ENCODE measurements around the gene CD40.
"Not testable (repeated sequence)": the region's sequence is repeated elsewhere in the genome, so short reads cannot be mapped to it uniquely, and the experiment has no call there.

Gene CD40

DNA sequence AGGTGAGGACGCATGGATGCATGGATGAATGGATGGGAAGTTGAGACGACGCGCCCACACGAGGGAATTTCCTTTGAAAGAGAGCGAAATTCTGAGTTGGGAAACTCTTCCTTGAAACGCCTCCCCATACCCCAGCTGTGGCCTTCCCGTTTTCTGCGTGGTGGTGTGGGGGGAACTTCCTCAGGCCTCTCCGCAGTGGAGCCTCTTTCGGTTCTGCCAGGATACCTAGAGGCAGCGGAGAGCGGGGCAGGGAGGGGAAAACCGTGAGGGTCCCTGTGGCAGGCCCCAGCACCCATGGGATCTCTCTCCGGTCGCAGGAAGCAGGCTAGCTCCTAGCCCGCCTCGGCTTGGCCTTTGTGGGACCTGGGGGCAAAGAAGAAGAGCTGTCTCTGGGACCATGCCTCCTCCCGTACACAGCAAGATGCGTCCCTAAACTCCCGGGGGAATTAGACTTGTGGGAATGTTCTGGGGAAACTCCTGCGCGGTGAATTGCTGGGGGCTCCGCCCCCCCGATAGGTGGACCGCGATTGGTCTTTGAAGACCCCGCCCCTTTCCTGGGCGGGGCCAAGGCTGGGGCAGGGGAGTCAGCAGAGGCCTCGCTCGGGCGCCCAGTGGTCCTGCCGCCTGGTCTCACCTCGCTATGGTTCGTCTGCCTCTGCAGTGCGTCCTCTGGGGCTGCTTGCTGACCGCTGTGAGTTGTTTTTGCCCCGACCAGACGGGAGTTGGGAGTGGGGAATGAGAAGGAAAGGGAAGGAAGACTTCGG lies at the start of gene CD40:
CD40 (plus strand) TSS at position 611 of the 764 bp plus-strand sequence; CDS start at position 641, 30 bp downstream.
- peak; percentile 72 for DNase-seq

DNA sequence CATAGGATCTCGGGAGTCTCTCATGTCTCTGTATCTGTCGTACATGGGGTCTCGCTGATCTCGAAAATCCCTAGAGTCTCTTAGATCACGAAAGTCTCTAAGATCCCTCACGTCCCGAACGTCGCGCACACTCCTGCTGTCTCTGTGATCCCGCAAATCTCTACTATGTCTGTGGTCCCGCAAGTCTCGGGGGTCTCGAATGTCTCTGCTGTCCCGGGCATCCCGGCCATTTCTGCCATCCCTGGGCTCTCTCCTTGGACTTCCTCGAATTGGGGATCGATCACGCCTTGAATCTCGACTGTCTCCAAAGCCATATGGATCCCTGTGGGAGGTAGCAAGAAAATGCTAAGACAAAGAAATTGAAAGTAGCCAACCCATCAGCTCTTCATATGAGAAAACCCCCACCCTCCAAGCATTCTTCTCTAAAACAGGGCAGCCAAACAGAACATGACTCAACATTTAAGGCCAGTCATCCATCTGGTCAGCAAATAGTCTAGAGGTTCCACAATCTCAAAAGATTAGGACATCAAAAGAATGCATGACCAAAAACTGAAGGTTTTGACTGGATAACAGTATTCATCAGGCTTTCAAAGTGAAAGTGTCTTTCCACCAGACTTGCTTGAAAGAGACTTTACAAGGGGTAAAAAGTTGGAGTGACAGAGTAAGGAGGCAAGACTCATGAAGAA lies 47.8 kb upstream of the CD40 start:
- DNase-seq, result no peak

DNA sequence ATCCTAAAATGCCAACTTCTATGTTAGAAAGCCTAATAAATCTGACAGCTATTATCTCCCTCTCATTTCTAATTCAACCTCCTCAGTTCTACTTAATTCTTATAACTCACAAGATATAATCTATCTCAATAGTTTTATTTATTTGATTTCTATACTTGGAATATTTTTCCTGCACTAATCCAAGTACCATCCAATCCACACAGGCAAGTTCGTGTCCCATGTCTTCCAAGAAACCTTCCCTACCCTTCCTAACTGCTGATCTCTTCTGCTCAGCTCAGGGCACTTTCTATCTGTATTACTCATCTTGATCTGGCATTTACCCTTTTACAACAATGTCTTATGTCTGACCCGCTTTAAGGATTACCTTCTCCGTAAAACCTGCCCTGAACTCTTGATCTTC lies 46.5 kb upstream of the CD40 start:
- DNase-seq, result no peak

DNA sequence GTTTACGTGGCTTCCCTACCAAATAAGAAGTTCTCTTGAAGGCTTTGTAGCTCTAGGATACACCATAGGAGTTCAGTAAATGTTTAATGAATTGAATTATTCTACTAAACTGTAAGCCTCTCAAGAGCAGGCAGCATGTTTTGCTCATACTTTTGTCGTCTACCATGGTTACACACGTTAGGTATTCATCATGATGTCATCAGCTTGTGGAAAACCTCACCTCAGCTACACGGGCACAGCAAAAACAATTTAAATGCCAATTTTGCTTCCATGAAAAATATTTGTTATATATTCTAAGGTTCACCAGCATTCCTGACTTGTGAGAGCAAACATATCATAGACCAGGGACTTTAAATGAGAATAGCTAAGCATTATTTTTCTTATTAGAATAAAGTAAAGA lies 45.1 kb upstream of the CD40 start:
- DNase-seq, result no peak

DNA sequence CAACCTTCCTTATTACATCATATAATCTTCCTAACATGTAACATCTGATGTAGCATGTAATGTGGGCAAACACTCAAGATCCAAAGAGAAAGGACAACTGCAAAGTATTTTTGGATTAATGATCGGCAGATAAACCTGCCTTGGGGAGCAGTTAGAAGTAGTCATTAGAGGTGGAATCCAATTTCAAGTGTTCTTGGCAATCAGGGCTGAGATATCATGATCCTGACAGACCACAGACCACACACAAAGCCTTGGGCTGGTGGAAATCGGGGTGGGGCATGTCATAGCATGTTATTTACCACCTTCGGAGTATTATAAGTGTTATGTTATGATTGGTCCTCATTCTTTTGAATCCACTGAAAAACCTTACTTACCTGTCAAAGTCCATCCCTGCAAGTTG lies 44.7 kb upstream of the CD40 start:
- DNase-seq, result no peak

DNA sequence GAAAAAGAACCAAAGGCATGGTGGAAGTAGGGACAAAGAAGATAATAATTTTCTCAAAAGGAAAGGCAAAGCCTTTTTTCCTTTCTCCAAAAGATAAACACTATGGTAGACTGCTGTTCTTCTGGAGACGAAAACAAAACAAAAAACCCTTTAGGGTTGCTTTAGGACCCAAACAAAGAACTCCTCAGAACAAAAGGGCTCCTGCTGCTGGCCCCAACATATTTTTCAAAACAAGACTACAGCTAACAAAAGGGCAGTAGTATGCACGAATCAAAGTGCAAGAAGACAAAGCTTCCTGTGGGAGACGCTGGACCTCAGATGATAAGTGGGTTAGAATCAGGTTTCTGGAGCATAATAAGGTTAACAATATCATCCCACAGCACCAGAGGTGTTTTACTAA lies 44.1 kb upstream of the CD40 start:
- DNase-seq, result no peak

DNA sequence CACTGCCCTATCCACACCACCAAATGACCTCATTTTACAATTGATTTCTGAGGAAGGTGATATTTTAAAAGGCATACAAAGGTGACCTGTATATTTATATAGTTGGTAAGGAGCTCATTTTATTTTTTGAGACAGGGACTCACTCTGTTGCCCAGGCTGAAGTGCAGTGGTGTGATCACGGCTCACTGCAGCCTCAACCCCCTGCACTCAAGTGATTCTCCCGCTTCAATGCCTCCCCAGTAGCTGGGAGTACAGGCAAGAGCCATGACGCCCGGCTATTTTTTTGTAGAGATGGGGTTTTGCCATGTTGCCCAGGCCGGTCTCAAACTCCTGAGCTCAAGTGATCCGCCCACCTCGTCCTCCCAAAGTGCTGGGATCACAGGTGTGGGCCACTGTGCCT lies 41.3 kb upstream of the CD40 start:
- no peak for DNase-seq

DNA sequence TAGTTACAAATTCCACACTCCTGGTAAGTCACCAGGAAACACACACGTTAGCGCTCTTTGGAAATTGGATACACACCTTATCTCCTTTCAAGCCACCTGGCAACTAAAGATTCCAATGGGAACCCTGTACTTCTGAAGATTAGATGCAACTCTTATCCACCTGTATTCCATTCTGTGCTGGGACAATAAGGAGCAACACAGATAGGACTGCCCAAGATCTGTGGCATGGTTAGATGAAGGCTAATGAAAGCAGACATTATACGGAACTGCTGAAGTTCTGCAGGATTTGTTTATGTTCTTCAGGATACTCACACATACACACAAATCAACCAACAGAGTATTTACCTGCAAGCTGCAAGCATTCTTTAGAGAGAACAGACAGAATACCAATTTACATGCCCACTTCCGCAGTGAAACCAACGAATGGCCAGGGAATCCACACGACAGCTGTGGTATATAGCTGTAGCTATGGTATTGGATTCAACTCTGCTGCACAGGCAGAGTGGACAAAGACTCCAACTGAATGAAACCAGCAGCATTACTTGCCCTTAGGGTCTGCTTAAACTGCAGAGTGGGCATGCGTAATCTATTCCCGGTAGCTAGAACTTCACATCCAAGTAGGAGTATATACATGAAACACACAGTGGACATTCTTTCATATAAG lies 40.3 kb upstream of the CD40 start:
- DNase-seq, result no peak

DNA sequence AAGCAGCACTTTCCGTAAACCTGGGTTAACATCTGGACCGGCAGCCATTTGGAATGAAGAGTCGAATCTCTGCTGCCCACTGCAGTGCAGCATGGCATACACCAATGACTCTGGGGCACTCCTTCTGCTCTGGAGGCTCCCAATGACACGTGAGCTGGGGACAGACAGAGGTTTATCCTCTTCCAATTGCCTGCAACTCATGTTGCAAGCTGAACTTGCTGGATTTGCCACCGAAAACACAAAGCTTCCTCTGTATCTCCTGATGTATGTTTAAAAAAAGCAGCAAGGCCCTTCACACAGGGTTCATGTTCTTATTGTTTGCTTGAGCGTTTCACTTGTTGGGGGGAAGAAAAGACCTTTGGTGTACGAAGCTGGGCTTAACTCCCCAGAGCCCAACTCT lies 39.2 kb upstream of the CD40 start:
- no peak for DNase-seq

DNA sequence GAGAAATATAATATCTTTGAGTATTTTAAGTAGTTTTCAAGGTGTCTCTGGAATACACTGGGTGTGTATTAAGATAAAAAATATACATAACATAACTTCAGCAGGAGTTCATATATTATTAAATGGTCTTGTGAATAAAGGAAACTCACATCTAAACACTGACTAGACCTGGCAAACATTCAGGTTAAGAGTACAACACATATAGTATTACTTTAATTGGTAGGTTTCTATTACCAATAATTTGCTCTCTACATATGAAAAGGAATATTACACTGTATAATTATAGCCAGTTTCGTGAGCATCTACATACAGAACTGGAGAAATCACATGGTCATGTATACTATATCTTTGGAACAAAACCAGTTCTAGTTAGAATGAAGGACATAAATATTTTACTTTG lies 37.0 kb upstream of the CD40 start:
- DNase-seq, result no peak

DNA sequence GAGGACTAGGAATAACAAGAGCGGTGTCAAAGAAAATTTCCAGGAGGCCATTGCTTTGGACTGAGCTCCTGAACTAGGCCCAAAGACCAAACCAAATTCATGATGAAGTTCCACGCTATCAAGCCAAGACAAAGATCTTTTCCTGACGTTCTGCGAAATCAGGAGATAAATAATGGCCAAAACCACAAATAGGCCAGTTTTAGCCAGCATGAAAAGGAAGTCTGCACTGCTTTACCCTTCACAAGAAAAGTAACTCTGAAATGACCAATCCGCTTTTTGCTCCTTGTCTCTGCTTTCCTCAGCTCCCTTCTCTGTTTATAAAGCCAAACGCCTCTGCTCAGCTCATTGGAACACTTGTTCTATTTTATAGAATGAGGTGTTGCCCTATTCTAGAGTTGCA lies 35.0 kb upstream of the CD40 start:
- DNase-seq, result no peak

DNA sequence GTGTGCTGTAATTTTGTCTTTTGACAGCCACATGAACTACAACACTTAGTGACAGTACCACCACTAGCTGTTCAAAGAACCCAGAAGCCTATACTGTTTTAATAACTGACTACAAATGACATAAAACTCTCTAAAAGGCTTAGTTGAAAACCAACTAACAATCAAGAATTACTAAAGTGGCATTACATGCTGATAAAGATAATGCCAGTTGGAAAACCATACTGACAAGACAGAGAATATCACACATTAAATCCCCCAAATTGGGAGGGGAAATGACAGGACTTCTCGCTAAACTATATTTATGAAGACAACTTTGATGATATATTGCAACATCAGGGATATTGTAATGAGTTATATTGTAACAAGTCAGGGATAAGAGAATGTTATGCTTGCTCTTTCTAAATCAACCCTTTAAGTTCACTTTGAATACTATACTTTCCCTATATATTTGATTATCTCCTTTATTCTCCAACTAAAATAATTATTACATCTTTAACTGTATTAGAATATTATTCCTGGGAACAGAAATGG lies 34.5 kb upstream of the CD40 start:
- no peak for DNase-seq

DNA sequence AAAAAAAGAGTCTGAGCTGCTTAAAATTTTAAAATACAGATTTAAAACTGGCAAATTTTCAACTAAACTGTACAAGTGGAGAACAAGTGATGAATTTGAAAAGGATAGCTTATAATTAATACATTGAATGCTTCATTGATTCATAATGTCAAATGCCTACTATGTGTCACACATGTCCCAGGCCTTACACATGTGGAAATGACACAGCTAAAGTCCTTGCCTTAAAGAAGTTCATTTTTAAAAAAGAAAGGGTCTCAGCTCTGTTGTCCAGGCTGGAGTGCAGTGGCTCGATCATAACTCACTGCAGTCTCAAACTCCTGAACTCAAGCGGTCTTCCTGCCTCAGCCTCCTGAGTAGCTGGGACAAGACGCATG lies 33.3 kb upstream of the CD40 start:
- DNase-seq, result no peak

DNA sequence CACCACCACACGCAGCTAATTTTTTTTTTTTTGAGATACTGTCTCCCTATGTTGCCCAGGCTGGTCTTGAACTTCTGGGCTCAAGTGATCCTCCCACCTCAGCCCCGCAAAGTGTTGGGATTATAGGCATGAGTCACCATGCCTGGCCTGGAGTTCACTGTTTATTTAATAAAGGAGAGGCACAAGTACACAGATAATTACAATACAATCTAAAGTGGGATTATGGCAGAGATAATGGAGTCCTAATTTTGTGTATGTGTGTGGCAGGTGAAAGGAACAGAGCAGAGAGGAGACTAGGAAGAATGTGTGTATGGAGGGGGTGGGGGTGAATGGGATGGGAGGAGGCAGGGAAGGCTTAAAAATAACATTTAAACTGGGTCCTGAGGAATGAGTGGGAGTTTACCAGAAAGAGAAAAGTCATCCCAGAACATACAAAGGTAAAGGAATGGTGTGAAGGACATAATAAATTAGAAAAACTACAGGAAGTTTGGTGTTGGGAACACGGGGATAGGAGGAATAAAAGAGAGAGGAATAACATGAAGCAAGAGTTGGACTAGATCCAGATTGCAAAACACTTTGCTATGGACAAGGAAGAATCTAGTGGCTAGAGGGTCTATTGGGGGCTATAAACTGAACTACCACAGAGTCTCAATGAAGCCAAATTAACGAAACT lies 32.8 kb upstream of the CD40 start:
- no peak for DNase-seq

DNA sequence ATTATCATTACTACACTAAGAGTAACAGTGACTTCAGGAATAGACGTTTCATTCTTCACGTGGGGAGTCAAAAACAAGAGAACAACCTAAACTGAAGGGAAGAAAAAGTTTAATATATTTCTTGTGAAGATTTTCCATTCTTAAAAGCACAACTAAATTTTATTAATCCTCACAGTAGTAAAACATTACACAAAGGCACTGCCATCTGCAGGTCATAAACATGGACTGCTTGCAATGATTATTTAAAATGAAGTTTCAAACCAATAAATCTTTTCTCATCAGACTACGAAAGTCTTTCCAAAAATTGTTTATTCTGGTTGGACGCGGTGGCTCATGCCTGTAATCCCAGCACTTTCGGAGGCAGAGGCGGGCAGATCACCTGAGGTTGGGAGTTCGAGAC lies 31.0 kb upstream of the CD40 start:
- no peak for DNase-seq

DNA sequence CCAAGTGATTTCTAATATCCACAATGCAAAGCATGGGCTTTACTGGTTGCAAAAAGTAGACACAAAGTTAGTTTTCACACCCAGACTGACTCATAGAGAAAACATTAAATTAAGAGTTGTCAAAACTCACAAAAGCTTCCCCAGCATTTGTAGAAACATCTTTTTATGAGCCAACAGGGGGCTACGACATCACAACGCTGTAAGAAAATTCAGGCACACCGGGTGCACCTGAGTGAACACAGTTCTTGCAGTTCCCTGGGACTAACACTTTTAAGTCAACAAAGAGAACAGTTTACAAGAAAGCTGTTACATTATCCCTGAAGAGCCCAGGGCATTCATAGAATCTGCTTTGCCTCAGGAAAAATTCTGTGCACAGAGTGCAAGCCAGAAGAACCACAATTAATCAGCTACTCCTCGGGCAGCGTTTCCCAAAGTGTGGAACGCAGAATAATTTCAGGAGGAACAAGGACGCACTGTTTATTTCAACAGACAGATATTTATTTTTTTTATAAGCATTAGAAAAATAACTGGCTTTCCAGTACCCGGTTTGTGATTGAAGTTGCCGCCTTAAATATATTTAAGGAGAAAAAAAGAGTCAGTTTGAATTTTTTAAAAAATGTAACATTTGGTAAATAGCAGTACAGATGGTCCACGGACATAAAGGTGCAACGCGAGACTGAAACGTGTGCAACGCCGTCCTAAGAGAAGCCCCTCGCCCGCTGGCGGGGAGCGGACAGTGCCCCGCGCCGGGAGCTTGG lies 29.5 kb upstream of the CD40 start:
- no peak for DNase-seq

DNA sequence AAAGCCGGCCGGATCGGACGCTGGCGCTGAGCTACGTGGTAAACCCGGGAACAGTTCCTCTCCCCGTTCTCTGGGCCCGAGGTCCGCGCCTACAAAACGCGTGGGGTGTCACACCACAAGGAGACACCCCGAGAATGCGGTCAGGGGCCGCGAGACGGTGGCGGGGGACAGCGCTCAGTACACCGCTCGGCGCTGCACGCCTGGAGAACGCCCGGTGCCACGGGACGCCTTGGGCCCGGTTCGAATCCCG lies 29.0 kb upstream of the CD40 start:
- DNase-seq, result no peak

DNA sequence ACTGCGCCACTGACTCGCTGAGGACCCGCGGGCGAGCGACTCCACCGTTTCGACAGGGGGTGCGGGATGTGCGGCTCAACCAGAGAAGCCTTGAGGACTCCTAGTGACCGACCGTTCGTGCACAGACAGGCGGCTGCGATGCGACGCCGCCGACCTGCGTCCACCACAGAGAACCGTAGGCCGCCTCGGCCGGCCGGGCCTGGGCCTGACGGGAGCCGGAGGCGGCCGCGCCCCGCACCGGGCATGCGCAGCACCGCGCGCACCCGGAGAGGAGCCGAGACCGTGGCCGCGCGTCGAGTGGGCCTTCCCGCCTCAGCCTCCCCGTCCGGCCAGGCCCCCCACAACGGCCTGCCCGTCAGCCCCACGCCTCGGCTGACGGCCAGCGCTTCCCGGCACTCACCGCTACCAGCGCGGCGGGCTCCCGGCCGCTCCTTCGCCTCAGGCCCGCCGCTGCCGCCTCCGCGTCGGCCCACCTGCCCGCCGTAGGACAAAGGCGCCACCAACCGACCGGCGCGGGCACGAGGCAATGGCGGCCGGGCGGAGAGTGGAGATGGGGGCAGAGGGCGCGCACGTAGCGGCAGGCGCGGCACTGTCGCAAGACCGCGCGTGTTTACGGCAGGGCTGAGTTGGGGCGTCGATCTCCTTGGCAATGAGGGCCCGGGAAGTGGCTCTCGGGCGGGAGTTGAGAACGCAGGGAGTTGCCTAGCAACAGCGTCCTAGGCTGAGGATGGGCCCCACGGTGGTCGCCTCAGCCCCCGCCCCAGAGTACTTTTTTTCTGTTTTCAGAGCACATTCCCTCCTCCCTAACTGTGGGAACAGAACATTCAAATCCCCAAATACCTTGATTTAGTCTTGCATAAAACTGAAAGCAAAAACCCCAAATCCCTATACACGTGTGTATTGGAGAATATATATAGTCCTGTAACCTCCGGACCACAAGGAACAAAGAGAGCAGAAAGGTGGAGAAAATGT lies 28.4 kb upstream of the CD40 start, which contains the start of gene NCOA5:
NCOA5 (minus strand) TSS at position 546 of the 972 bp plus-strand sequence. CDS start 10,538 bp downstream, outside the sequence.
- peak; percentile 93 for DNase-seq

DNA sequence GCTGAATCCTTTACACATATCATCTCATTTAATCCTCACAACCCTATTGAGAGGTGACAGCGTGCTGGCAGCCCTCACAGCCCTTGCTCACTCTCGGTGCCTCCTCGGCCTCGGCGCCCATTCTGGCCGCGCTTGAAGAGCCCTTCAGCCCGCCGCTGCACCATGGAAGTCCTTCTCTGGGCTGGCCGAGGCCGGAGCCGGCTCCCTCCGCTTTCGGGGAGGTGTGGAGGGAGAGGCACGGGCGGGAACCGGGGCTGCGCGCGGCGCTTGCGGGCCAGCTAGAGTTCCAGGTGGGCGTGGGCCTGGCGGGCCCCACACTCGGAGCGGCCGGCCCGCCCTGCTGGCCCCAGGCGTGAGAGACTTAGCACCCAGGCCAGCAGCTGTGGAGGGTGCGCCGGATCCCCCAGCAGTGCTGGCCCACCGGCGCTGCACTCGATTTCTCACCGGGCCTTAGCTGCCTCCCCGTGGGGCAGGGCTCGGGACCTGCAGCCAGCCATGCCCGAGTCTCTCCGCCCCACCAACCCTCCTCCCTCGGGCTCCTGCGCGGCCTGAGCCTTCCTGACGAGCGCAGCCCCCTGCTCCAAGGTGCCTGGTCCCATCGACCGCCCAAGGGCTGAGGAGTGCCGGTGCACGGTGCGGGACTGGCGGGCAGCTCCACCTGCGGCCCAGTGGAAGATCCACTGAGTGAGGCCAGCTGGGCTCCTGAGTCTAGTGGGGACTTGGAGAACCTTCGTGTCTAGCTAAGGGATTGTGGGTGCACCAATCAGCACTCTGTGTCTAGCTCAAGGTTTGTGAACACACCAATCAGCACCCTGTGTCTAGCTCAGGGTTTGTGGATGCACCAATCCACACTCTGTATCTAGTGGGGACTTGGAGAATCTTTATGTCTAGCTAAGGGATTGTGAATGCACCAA lies 26.2 kb upstream of the CD40 start:
- DNase-seq, result not testable (repeated sequence)

DNA sequence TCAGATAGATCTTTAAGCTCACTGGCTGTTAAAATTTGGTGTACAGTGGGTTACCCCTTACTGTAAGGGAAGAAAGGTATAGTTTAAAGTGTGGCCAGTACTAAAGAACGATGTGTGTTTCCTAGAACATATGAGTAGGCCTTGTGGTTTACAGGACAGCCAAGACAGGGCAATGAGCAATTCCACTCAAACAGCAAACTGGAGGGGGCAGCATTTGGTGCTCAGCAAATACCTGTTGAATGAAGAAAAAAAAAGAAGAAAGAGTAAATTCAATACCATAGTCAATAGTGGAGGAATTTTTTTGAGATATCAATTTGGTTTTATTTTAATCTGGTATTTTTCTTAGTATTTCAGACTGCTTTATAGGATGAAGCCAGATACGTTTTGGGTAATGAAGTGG lies 24.6 kb upstream of the CD40 start:
- no peak for DNase-seq

Data from stimulated activated CD4-positive, alpha-beta T cell treated with anti-CD3 and anti-CD28 coated beads, Interleukin-12 subunit alpha, Interleukin-12 subunit beta, amount 100 ng/mL, for 4 hours (primary cell).